Amniotic stem cell (primary cell): Measurements from ENCODE around the gene EFS.

Source experiments
- DNase-seq: peaks from one replicate; lab custom pipeline; 2025; lab: John Stamatoyannopoulos, UW

The EFS gene

GRCh38 chr14:23358042-23358441 lies 6.9 kb downstream of the EFS start:
- no peak for DNase-seq

DNA sequence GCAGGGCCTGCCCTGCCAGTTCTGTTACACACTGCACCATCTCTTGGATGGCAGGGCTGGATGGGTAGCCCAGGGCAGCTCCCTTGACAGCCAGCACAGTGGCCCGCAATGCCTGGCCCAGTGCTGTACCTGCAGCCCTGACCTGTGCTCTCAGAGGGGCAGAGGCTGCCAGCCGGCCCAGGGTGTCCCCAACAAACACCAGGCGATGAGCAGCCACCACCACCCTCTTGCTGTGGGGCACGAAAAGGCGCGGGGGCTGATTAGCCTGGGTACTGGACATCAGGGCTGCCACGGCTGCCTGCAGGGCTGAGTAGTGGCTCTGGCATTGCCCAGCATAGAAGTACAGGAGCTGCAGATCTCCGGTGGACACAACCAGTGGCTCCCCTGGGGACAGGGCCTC lies 7.7 kb downstream of the EFS start:
- no peak for DNase-seq

- no peak for DNase-seq
Observed at GRCh38 chr14:23356662-23357061, 8.3 kb downstream of the EFS start.

DNA sequence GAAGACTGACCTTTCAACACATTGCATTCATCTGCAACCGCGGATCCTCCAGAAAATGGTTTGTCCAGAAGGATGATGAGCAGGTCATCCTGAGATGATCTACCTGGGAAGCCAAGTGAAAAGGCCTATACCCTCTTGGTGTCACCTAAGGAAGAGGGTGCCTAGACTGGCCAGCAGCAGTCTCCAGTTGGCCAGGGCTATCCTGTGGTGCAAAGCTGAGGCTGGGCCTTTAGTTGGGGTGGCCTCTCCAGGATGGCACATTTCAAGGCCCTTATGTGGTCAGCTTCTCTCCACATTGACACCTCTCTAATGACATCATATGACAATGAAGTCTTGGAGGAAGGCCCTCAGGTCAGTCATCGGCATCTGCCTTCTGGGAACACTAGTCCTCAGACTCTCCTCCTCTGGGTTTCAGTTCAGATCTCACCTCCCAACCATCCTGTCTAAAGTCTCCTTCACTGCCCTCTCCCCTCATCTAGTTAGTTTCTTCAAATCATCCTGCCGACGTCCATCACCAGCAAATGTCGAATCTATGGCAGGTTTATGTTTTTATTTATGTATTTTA lies 9.0 kb downstream of the EFS start:
- DNase-seq = no peak

GRCh38 chr14:23354990-23355389 lies 10.0 kb downstream of the EFS start:
- no peak for DNase-seq

DNA sequence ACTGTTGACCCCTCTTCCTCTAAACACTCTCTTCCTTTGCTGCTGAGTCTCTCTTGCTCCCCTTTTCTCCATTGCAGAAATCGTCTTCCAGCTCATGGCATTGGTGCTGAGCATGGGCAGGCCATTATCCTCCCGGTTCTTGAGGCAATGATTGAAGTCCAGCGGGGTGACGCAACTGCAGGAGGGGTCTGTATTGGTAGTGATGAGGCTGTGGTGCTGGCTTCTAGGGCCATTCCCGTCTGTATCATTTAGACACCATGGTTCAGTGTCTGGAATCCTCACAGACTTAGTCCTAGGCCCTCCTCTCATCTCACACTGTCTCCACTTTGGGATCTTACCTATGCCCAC lies 11.6 kb downstream of the EFS start:
- DNase-seq = no peak

- DNase-seq = peak; percentile 88
Observed at GRCh38 chr14:23352506-23353432, 12.2 kb downstream of the EFS start, which contains the start of gene SLC22A17. SLC22A17 (minus strand) TSS chr14:23352887.

GRCh38 chr14:23351681-23352505 lies 13.1 kb downstream of the EFS start:
- DNase-seq = no peak

- DNase-seq = no peak
Observed at GRCh38 chr14:23349156-23349845, 15.7 kb downstream of the EFS start.

DNA sequence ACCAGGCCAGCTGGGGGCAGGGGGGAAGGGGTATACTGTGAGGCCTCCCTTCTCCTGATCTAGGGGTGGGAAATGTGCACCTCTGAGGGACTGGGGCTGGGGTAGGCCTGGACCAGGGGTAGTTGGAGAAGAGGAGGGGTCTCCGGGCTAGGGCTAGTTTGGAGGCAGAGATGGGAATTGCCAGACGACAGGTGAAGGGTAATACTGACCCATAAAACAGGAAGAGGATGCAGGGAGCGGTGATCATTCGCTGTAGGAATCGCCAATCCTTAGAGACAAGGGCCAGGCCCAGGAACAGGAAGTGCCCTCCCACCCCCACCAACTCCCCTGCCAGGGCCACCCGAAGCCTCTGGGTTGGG lies 16.7 kb downstream of the EFS start:
- DNase-seq = no peak

DNA sequence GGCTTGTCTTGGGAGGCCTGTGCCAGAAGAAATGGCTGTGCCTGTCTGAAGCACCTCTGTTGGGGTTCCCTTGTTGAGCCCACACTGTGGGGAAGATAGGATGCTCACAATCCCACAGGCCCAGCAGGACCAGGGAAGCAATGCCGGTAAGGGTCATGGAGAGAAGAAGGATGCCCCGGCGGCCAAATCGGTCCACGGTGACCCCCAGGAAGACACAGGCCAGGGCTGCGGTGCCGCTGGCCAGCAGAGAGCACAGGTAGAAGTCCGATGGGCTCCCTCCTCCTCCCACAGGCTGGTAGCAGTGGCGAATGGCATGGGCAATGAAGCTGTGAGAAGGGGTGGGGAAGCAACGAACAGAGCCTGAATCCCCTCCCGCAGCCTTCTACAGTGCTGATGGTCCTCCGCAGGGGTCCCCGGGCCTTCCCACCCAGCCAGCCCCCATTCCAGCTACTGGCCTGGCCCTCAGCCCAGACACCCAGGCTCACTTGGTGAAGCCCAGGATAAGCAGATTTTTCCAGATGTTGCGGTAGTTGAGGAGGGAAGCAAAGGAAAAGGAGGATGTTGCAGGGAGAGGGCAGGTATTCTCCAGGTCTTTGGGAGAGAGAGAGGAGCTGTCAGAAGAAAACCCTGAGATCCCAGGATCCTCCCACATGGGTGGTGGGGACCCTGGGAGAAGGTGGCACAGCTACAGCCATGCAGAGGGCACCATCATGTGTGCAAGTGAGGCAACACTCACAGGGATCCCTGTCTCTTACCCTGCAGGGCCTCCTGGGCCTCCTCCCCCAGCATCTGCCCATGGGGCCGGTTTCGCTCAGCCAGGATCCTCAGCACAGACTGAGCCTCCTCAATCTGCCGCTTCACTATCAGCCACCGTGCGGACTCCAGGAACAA lies 17.3 kb downstream of the EFS start:
- no peak for DNase-seq

DNA sequence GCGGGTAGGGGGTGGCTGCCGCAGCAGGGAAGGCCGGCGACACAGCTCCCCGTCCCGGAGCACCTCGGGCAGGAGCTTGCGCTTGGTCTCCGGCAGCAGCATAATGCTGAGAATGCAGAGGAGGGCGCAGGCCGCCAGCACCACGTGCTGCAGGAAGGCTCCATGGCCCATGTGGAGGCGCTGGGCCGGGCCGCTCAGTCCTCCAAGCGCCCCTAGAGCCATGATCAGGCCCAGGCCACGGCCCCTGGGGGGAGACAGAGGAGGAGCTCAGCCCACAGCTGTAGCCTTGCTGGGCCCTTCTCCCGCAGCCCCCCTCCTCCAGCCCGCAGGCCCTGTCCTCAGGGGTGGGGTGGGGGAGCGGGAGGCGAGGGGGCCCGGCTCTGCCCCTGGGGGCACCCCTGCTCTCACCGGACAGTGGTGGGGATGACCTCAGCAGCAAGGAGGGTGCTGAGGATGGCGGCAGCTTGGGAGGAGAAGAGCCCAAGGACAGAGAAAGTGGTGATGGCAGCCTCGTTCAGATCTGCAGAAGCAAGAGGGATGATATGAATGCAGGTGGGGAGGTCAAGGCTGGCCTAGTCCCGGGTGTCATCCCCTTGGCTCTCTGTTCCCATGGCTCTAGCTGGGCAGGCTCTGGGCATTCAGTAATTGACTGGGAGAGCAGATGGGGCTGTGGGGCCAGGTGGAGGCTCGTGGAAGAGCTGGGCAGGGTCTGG lies 18.1 kb downstream of the EFS start:
- no peak for DNase-seq

DNA sequence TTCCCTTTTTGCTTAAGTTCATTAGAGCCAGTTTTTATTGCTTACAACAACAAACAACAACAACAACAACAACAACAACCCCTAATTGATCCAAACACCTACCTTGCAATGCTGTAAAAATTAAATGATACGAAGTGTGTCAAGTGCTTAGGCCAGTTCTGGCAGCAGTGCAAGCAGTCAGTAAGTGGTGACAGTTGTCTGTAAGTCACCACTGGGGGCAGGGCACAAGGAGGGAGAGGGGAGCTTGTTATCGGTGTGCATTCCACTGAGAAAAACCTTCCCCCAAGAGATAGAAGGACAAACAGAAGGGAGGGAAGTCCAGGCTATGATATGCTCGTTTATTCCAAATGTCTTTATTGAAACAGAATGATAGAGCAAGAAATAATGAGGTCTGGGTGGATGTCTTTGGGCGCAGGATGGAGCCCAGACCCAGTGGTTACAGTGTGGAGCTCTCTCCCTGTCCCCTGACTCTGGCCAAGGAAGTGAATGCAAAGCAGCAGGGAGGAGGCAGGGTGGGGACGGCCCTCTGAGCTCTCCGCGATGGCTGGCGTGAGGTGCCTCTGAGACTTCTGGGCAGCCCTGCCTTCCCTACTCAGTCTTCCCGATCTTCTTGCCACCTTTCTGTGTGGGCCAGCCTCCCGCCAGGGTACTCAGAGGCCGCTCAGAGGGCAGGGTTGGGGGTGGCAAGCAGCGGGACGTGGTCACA lies 18.8 kb downstream of the EFS start:
- DNase-seq = no peak

DNA sequence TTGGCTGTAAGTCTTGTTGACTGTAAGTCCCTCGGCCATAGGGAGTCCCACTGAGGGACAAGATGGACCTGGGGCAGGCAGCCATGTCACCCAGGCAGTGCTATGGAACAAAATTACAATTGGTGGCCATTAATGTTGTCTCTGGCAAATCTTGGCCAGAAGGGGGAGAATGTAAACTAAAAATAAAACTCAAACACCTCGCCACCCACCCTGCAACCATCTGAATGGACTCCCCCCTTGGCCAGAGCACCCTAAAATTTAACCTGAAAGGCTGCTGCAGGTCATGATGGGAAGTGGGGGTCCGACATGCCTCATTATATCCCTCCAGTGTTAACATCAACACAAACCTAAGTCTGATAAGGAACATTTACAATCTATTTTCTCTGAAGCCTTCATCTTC lies 20.5 kb downstream of the EFS start:
- no peak for DNase-seq

DNA sequence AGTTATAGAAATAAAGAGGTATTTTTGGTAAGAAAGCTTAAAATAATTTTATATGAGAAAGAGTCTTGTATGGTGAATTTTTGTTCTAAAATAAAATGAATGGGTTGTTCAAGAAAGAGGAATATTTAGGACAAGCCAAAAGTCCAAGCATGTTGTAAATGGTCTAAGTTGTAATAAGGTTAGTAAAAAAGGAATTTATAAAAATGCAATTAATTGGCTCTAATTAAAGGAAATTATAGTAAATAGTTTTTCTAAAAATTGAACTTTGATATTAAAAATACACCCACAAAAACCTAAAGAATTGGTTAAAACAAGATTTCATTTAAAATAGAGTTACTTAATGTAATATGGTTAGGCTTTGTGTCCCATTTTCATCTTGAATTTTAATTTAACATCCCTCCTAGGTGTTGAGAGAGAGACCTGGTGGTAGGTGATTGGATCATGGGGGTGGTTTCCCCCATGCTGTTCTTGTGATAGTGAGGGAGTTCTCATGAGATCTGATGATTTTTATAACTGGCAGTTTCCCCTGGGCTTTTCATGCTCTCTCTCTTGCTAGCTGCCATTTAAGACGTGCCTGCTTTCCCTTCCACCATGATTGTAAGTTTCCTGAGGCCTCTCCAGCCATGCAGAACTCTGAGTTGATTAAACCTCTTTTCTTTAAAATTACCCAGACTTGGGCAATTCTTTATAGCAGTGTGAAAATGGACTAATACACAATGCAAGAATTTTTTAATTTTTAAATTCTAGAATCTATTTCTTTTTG lies 25.3 kb downstream of the EFS start:
- no peak for DNase-seq

- DNase-seq = no peak
Observed at GRCh38 chr14:23335623-23336022, 29.3 kb downstream of the EFS start.

- peak; percentile 65 for DNase-seq
Observed at GRCh38 chr14:23327947-23328744, 36.8 kb downstream of the EFS start.
